Ishikawa (cell line): ENCODE results near the gene NGB.

Experiments
- CEBPB ChIP-seq: IDR thresholded peaks from 2 replicates; pipeline ENCODE4 v1.6.1; 2012
- CREB1 ChIP-seq: IDR thresholded peaks from 2 replicates; pipeline ENCODE4 v1.6.1; 2012; ENCODE audit warnings: low read depth
- EGR1 ChIP-seq: IDR thresholded peaks from 2 replicates; pipeline ENCODE4 v1.6.1; 2012
- EP300 ChIP-seq: IDR thresholded peaks from 2 replicates; pipeline ENCODE4 v1.6.1; 2012; ENCODE audit warnings: borderline replicate concordance
- FOXM1 ChIP-seq: IDR thresholded peaks from 2 replicates; pipeline ENCODE4 v1.6.1; 2012; ENCODE audit warnings: low read depth, borderline replicate concordance
- NFIC ChIP-seq: IDR thresholded peaks from 2 replicates; pipeline ENCODE4 v1.6.1; 2012
- RAD21 ChIP-seq: IDR thresholded peaks from 2 replicates; pipeline ENCODE4 v1.6.1; 2012; ENCODE audit warnings: low read depth
- TAF1 ChIP-seq: IDR thresholded peaks from 2 replicates; pipeline ENCODE4 v1.6.1; 2012; ENCODE audit warnings: low read depth, mild to moderate bottlenecking
- TCF12 ChIP-seq: IDR thresholded peaks from 2 replicates; pipeline ENCODE4 v1.6.1; 2012; ENCODE audit warnings: low read depth
- TEAD4 ChIP-seq: IDR thresholded peaks from 2 replicates; pipeline ENCODE4 v1.6.1; 2012
- YY1 ChIP-seq: IDR thresholded peaks from 2 replicates; pipeline ENCODE4 v1.6.1; 2012; ENCODE audit warnings: low read depth
- ZBTB7A ChIP-seq: IDR thresholded peaks from 2 replicates; pipeline ENCODE4 v1.6.1; 2012; ENCODE audit warnings: low read depth
- TF ChIP-seq, protein P1 (sequence below): IDR thresholded peaks from 2 replicates; pipeline ENCODE4 v1.6.1; 2012
- TF ChIP-seq, protein P2 (sequence below): IDR thresholded peaks from 2 replicates; pipeline ENCODE4 v1.6.1; 2012; ENCODE audit warnings: low read depth, mild to moderate bottlenecking
- TF ChIP-seq, protein P3 (sequence below): IDR thresholded peaks from 2 replicates; pipeline ENCODE4 v1.6.1; 2012

NGB gene

DNA sequence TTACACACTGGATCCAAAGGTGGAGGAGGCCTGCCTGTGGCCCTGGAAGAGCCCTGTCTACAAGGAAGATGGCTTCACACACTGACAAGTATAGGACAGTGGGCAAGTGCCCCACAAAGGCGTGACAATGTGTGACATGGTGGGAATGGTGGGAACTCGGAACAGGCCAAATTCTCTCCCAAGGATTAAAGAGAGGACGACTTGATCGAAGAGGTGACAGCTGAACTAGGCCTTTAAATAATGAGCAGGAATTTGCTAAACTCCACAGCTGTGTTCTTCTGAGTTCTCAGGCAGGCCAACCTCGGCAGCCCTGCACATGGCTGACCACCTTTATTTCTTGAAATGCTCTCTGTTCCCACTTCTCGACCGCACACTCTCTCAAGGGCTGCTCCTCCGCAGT lies 25.9 kb upstream of the NGB start:
- TF ChIP-seq CEBPB (no peak), FOXM1 (no peak), TAF1 (no peak), TEAD4 (no peak), CREB1 (no peak), EP300 (no peak), TCF12 (no peak), ZBTB7A (no peak), RAD21 (no peak), YY1 (no peak), EGR1 (no peak), NFIC (no peak)
- TF ChIP-seq, protein P1, sequence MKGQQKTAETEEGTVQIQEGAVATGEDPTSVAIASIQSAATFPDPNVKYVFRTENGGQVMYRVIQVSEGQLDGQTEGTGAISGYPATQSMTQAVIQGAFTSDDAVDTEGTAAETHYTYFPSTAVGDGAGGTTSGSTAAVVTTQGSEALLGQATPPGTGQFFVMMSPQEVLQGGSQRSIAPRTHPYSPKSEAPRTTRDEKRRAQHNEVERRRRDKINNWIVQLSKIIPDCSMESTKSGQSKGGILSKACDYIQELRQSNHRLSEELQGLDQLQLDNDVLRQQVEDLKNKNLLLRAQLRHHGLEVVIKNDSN = no peak
- TF ChIP-seq, protein P2, sequence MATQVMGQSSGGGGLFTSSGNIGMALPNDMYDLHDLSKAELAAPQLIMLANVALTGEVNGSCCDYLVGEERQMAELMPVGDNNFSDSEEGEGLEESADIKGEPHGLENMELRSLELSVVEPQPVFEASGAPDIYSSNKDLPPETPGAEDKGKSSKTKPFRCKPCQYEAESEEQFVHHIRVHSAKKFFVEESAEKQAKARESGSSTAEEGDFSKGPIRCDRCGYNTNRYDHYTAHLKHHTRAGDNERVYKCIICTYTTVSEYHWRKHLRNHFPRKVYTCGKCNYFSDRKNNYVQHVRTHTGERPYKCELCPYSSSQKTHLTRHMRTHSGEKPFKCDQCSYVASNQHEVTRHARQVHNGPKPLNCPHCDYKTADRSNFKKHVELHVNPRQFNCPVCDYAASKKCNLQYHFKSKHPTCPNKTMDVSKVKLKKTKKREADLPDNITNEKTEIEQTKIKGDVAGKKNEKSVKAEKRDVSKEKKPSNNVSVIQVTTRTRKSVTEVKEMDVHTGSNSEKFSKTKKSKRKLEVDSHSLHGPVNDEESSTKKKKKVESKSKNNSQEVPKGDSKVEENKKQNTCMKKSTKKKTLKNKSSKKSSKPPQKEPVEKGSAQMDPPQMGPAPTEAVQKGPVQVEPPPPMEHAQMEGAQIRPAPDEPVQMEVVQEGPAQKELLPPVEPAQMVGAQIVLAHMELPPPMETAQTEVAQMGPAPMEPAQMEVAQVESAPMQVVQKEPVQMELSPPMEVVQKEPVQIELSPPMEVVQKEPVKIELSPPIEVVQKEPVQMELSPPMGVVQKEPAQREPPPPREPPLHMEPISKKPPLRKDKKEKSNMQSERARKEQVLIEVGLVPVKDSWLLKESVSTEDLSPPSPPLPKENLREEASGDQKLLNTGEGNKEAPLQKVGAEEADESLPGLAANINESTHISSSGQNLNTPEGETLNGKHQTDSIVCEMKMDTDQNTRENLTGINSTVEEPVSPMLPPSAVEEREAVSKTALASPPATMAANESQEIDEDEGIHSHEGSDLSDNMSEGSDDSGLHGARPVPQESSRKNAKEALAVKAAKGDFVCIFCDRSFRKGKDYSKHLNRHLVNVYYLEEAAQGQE = no peak
- TF ChIP-seq, protein P3, sequence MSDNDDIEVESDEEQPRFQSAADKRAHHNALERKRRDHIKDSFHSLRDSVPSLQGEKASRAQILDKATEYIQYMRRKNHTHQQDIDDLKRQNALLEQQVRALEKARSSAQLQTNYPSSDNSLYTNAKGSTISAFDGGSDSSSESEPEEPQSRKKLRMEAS = no peak

DNA sequence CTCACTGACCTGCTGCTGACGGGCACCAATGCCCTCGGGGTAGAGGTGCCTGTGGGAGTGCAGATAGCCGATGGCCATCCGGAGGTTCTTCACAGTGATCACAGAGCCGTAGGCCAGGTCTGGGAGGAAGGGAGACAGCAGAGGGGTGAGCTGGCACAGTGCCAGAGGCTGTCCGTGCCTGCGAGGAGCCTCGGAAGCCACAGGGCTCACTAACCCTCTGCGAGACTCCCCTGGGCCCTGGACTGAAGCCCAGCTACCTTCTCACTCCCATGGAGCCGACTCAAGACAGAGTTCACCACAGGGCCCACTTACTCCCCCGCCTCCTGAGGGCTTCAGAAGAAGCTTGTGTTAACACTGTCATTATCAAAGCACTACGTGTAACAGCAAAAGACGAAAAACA lies 25.1 kb upstream of the NGB start:
- TF ChIP-seq CEBPB (no peak), ZBTB7A (no peak), EP300 (no peak), NFIC (peak; percentile 43; the same call in 1 of the 2 replicates)

GRCh38 chr14:77290705-77291104 lies 19.7 kb upstream of the NGB start:
- TF ChIP-seq NFIC = no peak
- no peak for TF ChIP-seq TEAD4
- TF ChIP-seq RAD21 = no peak
- TF ChIP-seq EGR1 = no peak
- TF ChIP-seq, protein P1 = no peak
- no peak for TF ChIP-seq ZBTB7A
- TF ChIP-seq YY1 = no peak
- no peak for TF ChIP-seq TCF12
- TF ChIP-seq, protein P2 = no peak
- no peak for TF ChIP-seq TAF1
- TF ChIP-seq CREB1 = no peak
- TF ChIP-seq CEBPB = no peak
- TF ChIP-seq FOXM1 = no peak
- TF ChIP-seq, protein P3 = no peak
- no peak for TF ChIP-seq EP300

DNA sequence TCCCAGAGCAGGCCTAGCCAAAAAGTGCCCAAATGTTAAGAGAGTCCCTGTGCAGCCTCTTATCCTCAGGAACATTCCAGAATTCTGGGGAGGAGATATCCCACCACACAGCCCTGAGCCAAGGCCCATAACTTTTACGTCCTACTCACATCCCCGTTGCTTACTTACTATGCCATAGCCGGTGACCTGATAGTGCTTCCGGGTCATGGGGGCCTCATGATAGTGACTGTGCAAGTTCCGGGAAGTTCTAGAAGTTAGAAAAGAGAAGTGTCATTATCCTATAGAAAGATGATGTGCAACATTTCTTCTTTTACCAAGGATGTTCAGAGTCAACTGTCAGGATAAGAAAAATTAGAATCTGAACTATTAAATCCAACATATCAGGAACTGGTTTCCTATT lies 15.6 kb upstream of the NGB start:
- no peak for TF ChIP-seq TAF1
- no peak for TF ChIP-seq EGR1
- no peak for TF ChIP-seq TEAD4
- TF ChIP-seq, protein P3 = no peak
- TF ChIP-seq CREB1 = no peak
- TF ChIP-seq CEBPB = no peak
- TF ChIP-seq EP300 = no peak
- no peak for TF ChIP-seq RAD21
- TF ChIP-seq TCF12 = no peak
- no peak for TF ChIP-seq NFIC
- TF ChIP-seq, protein P2 = no peak
- TF ChIP-seq YY1 = no peak
- TF ChIP-seq, protein P1 = no peak
- TF ChIP-seq FOXM1 = no peak
